Measurements from ENCODE around the gene AKAP9.

The AKAP9 gene

GRCh38 chr7:92056286-92056685, 115.6 kb downstream of the AKAP9 start:
- no peak overlapping the region for H3K27ac ChIP-seq (ENCODE audit: low read depth, low read length)
- no peaks in the 10 kb centered on the region for H3K9me3 ChIP-seq (ENCODE audit: insufficient read depth, low read depth, low read length)
- H2BK12ac ChIP-seq (ENCODE audit: low read length) = no peak overlapping the region
- no peak overlapping the region for H3K9ac ChIP-seq (ENCODE audit: low read length)
- H3K18ac ChIP-seq (ENCODE audit: low read length) = no peak overlapping the region
- no peak overlapping the region for H3K23ac ChIP-seq (ENCODE audit: low read length)
- H4K12ac ChIP-seq (ENCODE audit: low read depth, low read length) = no peak overlapping the region
- no peaks in the 10 kb centered on the region for H3K79me2 ChIP-seq (ENCODE audit: control insufficient read depth, insufficient read depth, low read length, poor library complexity)
- H3K79me1 ChIP-seq (ENCODE audit: low read length) = no peaks in the 10 kb centered on the region
- no CpG with 5 or more reads among the region's 1 CpG for WGBS (ENCODE audit: extremely low coverage, insufficient coverage, insufficient read length)
- H2AFZ ChIP-seq (ENCODE audit: insufficient read depth, low read length, poor library complexity) = no peak overlapping the region
- H2AK5ac ChIP-seq (ENCODE audit: low read length) = no peak overlapping the region
- H2BK120ac ChIP-seq (ENCODE audit: insufficient read depth, low read length, poor library complexity) = no peak overlapping the region
- no peak for DNase-seq
- no peaks in the 10 kb centered on the region for H3K4me1 ChIP-seq (ENCODE audit: control insufficient read depth in 1 of 2, insufficient read depth in 2 of 2, low read length in 2 of 2)
- no peak overlapping the region for H3K14ac ChIP-seq (ENCODE audit: low read length)
- H4K8ac ChIP-seq (ENCODE audit: low read depth, low read length) = no peak overlapping the region
- H3K4me2 ChIP-seq (ENCODE audit: low read length) = no peak overlapping the region
- H3K27me3 ChIP-seq (ENCODE audit: insufficient read depth, low read length) = no peaks in the 10 kb centered on the region
- no peak overlapping the region for H3K4ac ChIP-seq (ENCODE audit: low read depth, low read length)
- no peak overlapping the region for H4K91ac ChIP-seq (ENCODE audit: low read depth, low read length)
- H3K4me3 ChIP-seq (ENCODE audit: low read depth, low read length) = no peak overlapping the region
- H2BK5ac ChIP-seq (ENCODE audit: low read depth, low read length, poor library complexity) = no peak overlapping the region
- no peaks in the 10 kb centered on the region for H3K36me3 ChIP-seq (ENCODE audit: control insufficient read depth in 1 of 2, insufficient read depth in 2 of 2, low read length in 2 of 2)

- no peak overlapping the region for H3K18ac ChIP-seq (ENCODE audit: low read length)
- H4K8ac ChIP-seq (ENCODE audit: low read depth, low read length) = no peak overlapping the region
- no peak overlapping the region for H3K4ac ChIP-seq (ENCODE audit: low read depth, low read length)
- H3K79me2 ChIP-seq (ENCODE audit: control insufficient read depth, insufficient read depth, low read length, poor library complexity) = no peaks in the 10 kb centered on the region
- DNase-seq = peak; percentile 15 to 18
- H3K79me1 ChIP-seq (ENCODE audit: low read length) = no peaks in the 10 kb centered on the region
- no peak overlapping the region for H4K91ac ChIP-seq (ENCODE audit: low read depth, low read length)
- no CpG with 5 or more reads among the region's 2 CpGs for WGBS (ENCODE audit: extremely low coverage, insufficient coverage, insufficient read length)
- no peak overlapping the region for H3K23ac ChIP-seq (ENCODE audit: low read length)
- no peak overlapping the region for H3K9ac ChIP-seq (ENCODE audit: low read length)
- H3K4me1 ChIP-seq (ENCODE audit: control insufficient read depth in 1 of 2, insufficient read depth in 2 of 2, low read length in 2 of 2) = no peaks in the 10 kb centered on the region
- H3K4me3 ChIP-seq (ENCODE audit: low read depth, low read length) = no peak overlapping the region
- no peak overlapping the region for H4K12ac ChIP-seq (ENCODE audit: low read depth, low read length)
- no peak overlapping the region for H3K27ac ChIP-seq (ENCODE audit: low read depth, low read length)
- H2AFZ ChIP-seq (ENCODE audit: insufficient read depth, low read length, poor library complexity) = no peak overlapping the region
- H3K9me3 ChIP-seq (ENCODE audit: insufficient read depth, low read depth, low read length) = no peaks in the 10 kb centered on the region
- H2BK120ac ChIP-seq (ENCODE audit: insufficient read depth, low read length, poor library complexity) = no peak overlapping the region
- no peak overlapping the region for H2AK5ac ChIP-seq (ENCODE audit: low read length)
- H3K27me3 ChIP-seq (ENCODE audit: insufficient read depth, low read length) = no peaks in the 10 kb centered on the region
- H3K36me3 ChIP-seq (ENCODE audit: control insufficient read depth in 1 of 2, insufficient read depth in 2 of 2, low read length in 2 of 2) = no peaks in the 10 kb centered on the region
- H3K14ac ChIP-seq (ENCODE audit: low read length) = no peak overlapping the region
- H3K4me2 ChIP-seq (ENCODE audit: low read length) = no peak overlapping the region
- H2BK12ac ChIP-seq (ENCODE audit: low read length) = no peak overlapping the region
- no peak overlapping the region for H2BK5ac ChIP-seq (ENCODE audit: low read depth, low read length, poor library complexity)
These were observed 116.7 kb downstream of the AKAP9 start for GRCh38 chr7:92057375-92057774.

GRCh38 chr7:92058040-92058439, 117.4 kb downstream of the AKAP9 start:
- H2AK5ac ChIP-seq (ENCODE audit: low read length) = no peak overlapping the region
- no peak overlapping the region for H3K27ac ChIP-seq (ENCODE audit: low read depth, low read length)
- no peak overlapping the region for H2AFZ ChIP-seq (ENCODE audit: insufficient read depth, low read length, poor library complexity)
- no peaks in the 10 kb centered on the region for H3K9me3 ChIP-seq (ENCODE audit: insufficient read depth, low read depth, low read length)
- no peak overlapping the region for H2BK5ac ChIP-seq (ENCODE audit: low read depth, low read length, poor library complexity)
- H4K8ac ChIP-seq (ENCODE audit: low read depth, low read length) = no peak overlapping the region
- no peak overlapping the region for H2BK120ac ChIP-seq (ENCODE audit: insufficient read depth, low read length, poor library complexity)
- H3K23ac ChIP-seq (ENCODE audit: low read length) = no peak overlapping the region
- H3K4me1 ChIP-seq (ENCODE audit: control insufficient read depth in 1 of 2, insufficient read depth in 2 of 2, low read length in 2 of 2) = no peaks in the 10 kb centered on the region
- no CpG with 5 or more reads among the region's 5 CpGs for WGBS (ENCODE audit: extremely low coverage, insufficient coverage, insufficient read length)
- no peak overlapping the region for H4K12ac ChIP-seq (ENCODE audit: low read depth, low read length)
- no peaks in the 10 kb centered on the region for H3K79me1 ChIP-seq (ENCODE audit: low read length)
- H3K4me3 ChIP-seq (ENCODE audit: low read depth, low read length) = no peak overlapping the region
- no peak overlapping the region for H3K9ac ChIP-seq (ENCODE audit: low read length)
- no peak overlapping the region for H2BK12ac ChIP-seq (ENCODE audit: low read length)
- no peak for DNase-seq
- H3K4ac ChIP-seq (ENCODE audit: low read depth, low read length) = no peak overlapping the region
- no peak overlapping the region for H4K91ac ChIP-seq (ENCODE audit: low read depth, low read length)
- H3K27me3 ChIP-seq (ENCODE audit: insufficient read depth, low read length) = no peaks in the 10 kb centered on the region
- no peak overlapping the region for H3K18ac ChIP-seq (ENCODE audit: low read length)
- no peaks in the 10 kb centered on the region for H3K36me3 ChIP-seq (ENCODE audit: control insufficient read depth in 1 of 2, insufficient read depth in 2 of 2, low read length in 2 of 2)
- H3K4me2 ChIP-seq (ENCODE audit: low read length) = no peak overlapping the region
- no peak overlapping the region for H3K14ac ChIP-seq (ENCODE audit: low read length)
- H3K79me2 ChIP-seq (ENCODE audit: control insufficient read depth, insufficient read depth, low read length, poor library complexity) = no peaks in the 10 kb centered on the region

GRCh38 chr7:92058899-92059298, 118.2 kb downstream of the AKAP9 start:
- no peak for DNase-seq

More at GRCh38 chr7:92058899-92059298, 118.2 kb downstream of the AKAP9 start:
- Histone ChIP-seq H3K18ac (ENCODE audit: low read length) (no peak overlapping the region), H2AFZ (ENCODE audit: insufficient read depth, low read length, poor library complexity) (no peak overlapping the region), H2BK5ac (ENCODE audit: low read depth, low read length, poor library complexity) (no peak overlapping the region), H3K14ac (ENCODE audit: low read length) (no peak overlapping the region), H3K4ac (ENCODE audit: low read depth, low read length) (no peak overlapping the region), H2BK12ac (ENCODE audit: low read length) (no peak overlapping the region), H3K79me1 (ENCODE audit: low read length) (no peaks in the 10 kb centered on the region), H4K12ac (ENCODE audit: low read depth, low read length) (no peak overlapping the region), H4K91ac (ENCODE audit: low read depth, low read length) (no peak overlapping the region), H3K79me2 (ENCODE audit: control insufficient read depth, insufficient read depth, low read length, poor library complexity) (no peaks in the 10 kb centered on the region), H2AK5ac (ENCODE audit: low read length) (no peak overlapping the region), H2BK120ac (ENCODE audit: insufficient read depth, low read length, poor library complexity) (no peak overlapping the region), H3K4me3 (ENCODE audit: low read depth, low read length) (no peak overlapping the region), H3K36me3 (ENCODE audit: control insufficient read depth in 1 of 2, insufficient read depth in 2 of 2, low read length in 2 of 2) (no peaks in the 10 kb centered on the region), H3K4me1 (ENCODE audit: control insufficient read depth in 1 of 2, insufficient read depth in 2 of 2, low read length in 2 of 2) (no peaks in the 10 kb centered on the region), H3K27ac (ENCODE audit: low read depth, low read length) (no peak overlapping the region), H4K8ac (ENCODE audit: low read depth, low read length) (no peak overlapping the region), H3K9me3 (ENCODE audit: insufficient read depth, low read depth, low read length) (no peaks in the 10 kb centered on the region), H3K23ac (ENCODE audit: low read length) (no peak overlapping the region), H3K9ac (ENCODE audit: low read length) (no peak overlapping the region), H3K27me3 (ENCODE audit: insufficient read depth, low read length) (no peaks in the 10 kb centered on the region), H3K4me2 (ENCODE audit: low read length) (no peak overlapping the region)
- no CpG with 5 or more reads among the region's 2 CpGs for WGBS (ENCODE audit: extremely low coverage, insufficient coverage, insufficient read length)

All from trophoblast cell (in vitro differentiated cells and primary cell).